HEK293 (cell line): ENCODE measurements around the gene SLC6A1.

Experiments used
- CTCF ChIP-seq: fragments of 450-650 bp; formaldehyde crosslinking; IDR thresholded peaks from 2 replicates; pipeline ENCODE4 v1.5.1; 2016; ENCODE audit warnings: missing biosample characterization, missing genetic modification characterization
- KLF9 ChIP-seq: fragments of 450-650 bp; formaldehyde crosslinking; IDR thresholded peaks from 2 replicates; pipeline ENCODE4 v1.5.1; 2016; ENCODE audit warnings: missing biosample characterization, missing genetic modification characterization, low read depth
- MZF1 ChIP-seq: fragments of 450-650 bp; formaldehyde crosslinking; IDR thresholded peaks from 2 replicates; pipeline ENCODE4 v1.5.1; 2017; ENCODE audit warnings: missing biosample characterization, missing genetic modification characterization, borderline replicate concordance
- PATZ1 ChIP-seq: fragments of 450-650 bp; formaldehyde crosslinking; IDR thresholded peaks from 2 replicates; pipeline ENCODE4 v1.5.1; 2016; ENCODE audit warnings: missing biosample characterization, missing genetic modification characterization
- REST ChIP-seq: fragments of 450-650 bp; formaldehyde crosslinking; IDR thresholded peaks from 2 replicates; pipeline ENCODE4 v1.5.1; 2016; ENCODE audit warnings: missing biosample characterization, missing genetic modification characterization
- YY1 ChIP-seq: fragments of 450-650 bp; formaldehyde crosslinking; IDR thresholded peaks from 2 replicates; pipeline ENCODE4 v1.5.1; 2018; ENCODE audit warnings: missing biosample characterization, missing genetic modification characterization
- ZBTB8A ChIP-seq: fragments of 450-650 bp; formaldehyde crosslinking; IDR thresholded peaks from 2 replicates; pipeline ENCODE4 v1.5.1; 2016; ENCODE audit warnings: missing biosample characterization, missing genetic modification characterization
- ZNF146 ChIP-seq: fragments of 450-650 bp; formaldehyde crosslinking; IDR thresholded peaks from 2 replicates; pipeline ENCODE4 v1.5.1; 2016; ENCODE audit warnings: missing biosample characterization, missing genetic modification characterization
- ZNF211 ChIP-seq: fragments of 450-650 bp; formaldehyde crosslinking; IDR thresholded peaks from 2 replicates; pipeline ENCODE4 v1.5.1; 2016; ENCODE audit warnings: low read depth, missing biosample characterization, missing genetic modification characterization
- ZNF362 ChIP-seq: fragments of 450-650 bp; formaldehyde crosslinking; IDR thresholded peaks from 2 replicates; pipeline ENCODE4 v1.5.1; 2016; ENCODE audit warnings: missing biosample characterization, missing genetic modification characterization
- ZNF449 ChIP-seq: fragments of 450-650 bp; formaldehyde crosslinking; IDR thresholded peaks from 2 replicates; pipeline ENCODE4 v1.5.1; 2017; ENCODE audit warnings: missing biosample characterization, mild to moderate bottlenecking, missing genetic modification characterization, moderate library complexity
- ZNF654 ChIP-seq: fragments of 450-650 bp; formaldehyde crosslinking; IDR thresholded peaks from 2 replicates; pipeline ENCODE4 v1.5.1; 2016; ENCODE audit warnings: low read depth, missing biosample characterization, missing genetic modification characterization
- ZNF670 ChIP-seq: fragments of 450-650 bp; formaldehyde crosslinking; IDR thresholded peaks from 2 replicates; pipeline ENCODE4 v1.5.1; 2016; ENCODE audit warnings: missing biosample characterization, missing genetic modification characterization, low read depth

- TF ChIP-seq PATZ1 (tag by site-specific recombination) (no peak), KLF9 (tag by site-specific recombination) (no peak), REST (tag by site-specific recombination) (no peak), ZNF146 (tag by site-specific recombination) (no peak), YY1 (tag by site-specific recombination) (no peak), CTCF (tag by site-specific recombination) (no peak), ZNF654 (no peak), ZNF211 (tag by site-specific recombination) (no peak), ZNF449 (tag by site-specific recombination) (no peak), ZNF670 (tag by site-specific recombination) (no peak), ZNF362 (tag by site-specific recombination) (no peak), ZBTB8A (tag by site-specific recombination) (no peak), MZF1 (tag by site-specific recombination) (no peak)
Observed at GRCh38 chr3:11077466-11077865, 84.9 kb downstream of the SLC6A1 start.
